B cell (primary cell): ENCODE measurements around the gene MYH14. TPM values are rescaled to one million over a fixed set of nuclear protein-coding genes. Genes with fewer than 3 reads are reported as not detected.

Source experiments
- ATAC-seq: fragments of 200-7000 bp; cut with Tn5 transposase; one replicate; pipeline ENCODE4 v1.10.0; 2021; ENCODE audit warnings: low read depth, mild to moderate bottlenecking, moderate number of reproducible peaks, moderate library complexity
- CTCF ChIA-PET: fragments of 350-600 bp; sonication (Branson Sonifier 250); formaldehyde crosslinking; loops from one replicate; lab custom pipeline; 2021; ENCODE audit warnings: antibody characterized with exemption, inconsistent platforms; lab: Charles Lee
- POLR2A ChIA-PET: fragments of 350-600 bp; sonication (Branson Sonifier 250); formaldehyde crosslinking; loops from one replicate; lab custom pipeline; 2021; ENCODE audit warnings: antibody characterized with exemption; lab: Charles Lee
- DNase-seq: peaks from one replicate; pipeline ENCODE4 v3.0.0; 2013
- H2AFZ ChIP-seq: 2 replicates; pipeline ENCODE4 v1.6.1; 2012; ENCODE audit warnings: mild to moderate bottlenecking, low read depth, low read length; ENCODE audit not compliant: insufficient read depth, poor library complexity, severe bottlenecking
- H3K27ac ChIP-seq, 2 donors: 1 replicate in 1 of 2; 2 replicates in 1 of 2; pipeline ENCODE4 v1.5.1; 2012 to 2013; ENCODE audit warnings: low read length in 2 of 2, mild to moderate bottlenecking in 2 of 2, moderate library complexity in 1 of 2
- H3K27me3 ChIP-seq, 4 experiments: fragments of 200-600 bp in 1 of 4; sonication (generic) in 1 of 4; replicated peaks in 1 of 4; 1 replicate in 2 of 4; 2 replicates in 2 of 4; pipeline versions ENCODE4 v1.6.1 to v1.7.0; 2013 to 2016; ENCODE audit warnings: low read length in 3 of 4, mild to moderate bottlenecking in 2 of 4, mixed read lengths in 1 of 4, moderate library complexity in 1 of 4; ENCODE audit not compliant: insufficient read depth in 4 of 4, control insufficient read depth in 3 of 4; ENCODE audit errors: control extremely low read depth in 1 of 4
- H3K36me3 ChIP-seq, 2 experiments: replicated peaks in 1 of 2; 1 replicate in 1 of 2; 2 replicates in 1 of 2; pipeline versions ENCODE4 v1.6.1 to v1.7.1; 2013; ENCODE audit warnings: low read length in 1 of 2; ENCODE audit not compliant: insufficient read depth in 2 of 2, control insufficient read depth in 1 of 2; ENCODE audit errors: control extremely low read depth in 1 of 2, extremely low read depth in 1 of 2
- H3K4me1 ChIP-seq, 2 donors: fragments of 200-600 bp in 1 of 2; sonication (generic) in 1 of 2; 1 replicate in 1 of 2; 2 replicates in 1 of 2; pipeline versions ENCODE4 v1.5.1 to v1.6.1; 2013 to 2017; ENCODE audit warnings: low read length in 2 of 2; ENCODE audit not compliant: control insufficient read depth in 2 of 2, insufficient read depth in 2 of 2
- H3K4me2 ChIP-seq: replicated peaks from 2 replicates; pipeline ENCODE3; 2012; ENCODE audit warnings: mild to moderate bottlenecking, low read depth, low read length; ENCODE audit not compliant: poor library complexity, severe bottlenecking
- H3K4me3 ChIP-seq, 5 experiments: fragments of 200-600 bp in 1 of 5; sonication (generic) in 1 of 5; 1 replicate in 3 of 5; 2 replicates in 2 of 5; pipeline versions ENCODE4 v1.5.1 to v1.7.0; 2011 to 2016; ENCODE audit warnings: low read length in 4 of 5, mild to moderate bottlenecking in 4 of 5, low read depth in 2 of 5, control low read depth in 1 of 5, moderate library complexity in 1 of 5; ENCODE audit not compliant: insufficient read depth in 1 of 5; ENCODE audit errors: control extremely low read depth in 1 of 5, extremely low read depth in 1 of 5
- H3K79me2 ChIP-seq: fragments of 200-600 bp; sonication (generic); one replicate; pipeline ENCODE4 v1.6.0; 2016; ENCODE audit warnings: low read length; ENCODE audit not compliant: control insufficient read depth, insufficient read depth
- H3K9ac ChIP-seq: fragments of 200-600 bp; sonication (generic); 2 replicates; pipeline ENCODE4 v1.6.1; 2017; ENCODE audit warnings: mild to moderate bottlenecking, low read length, moderate library complexity
- H3K9me3 ChIP-seq, 3 donors: one replicate each; pipeline versions ENCODE4 v1.6.1 to v1.7.1; 2013; ENCODE audit warnings: low read length in 2 of 3; ENCODE audit not compliant: control insufficient read depth in 2 of 3, insufficient read depth in 1 of 3; ENCODE audit errors: control extremely low read depth in 1 of 3
- H4K20me1 ChIP-seq: 2 replicates; pipeline ENCODE4 v1.6.0; 2012; ENCODE audit warnings: mild to moderate bottlenecking, low read length; ENCODE audit not compliant: insufficient read depth, control insufficient read depth, poor library complexity, severe bottlenecking
- H3K27ac Mint-ChIP-seq: one replicate; pipeline ENCODE4 v1.8.0; 2021; ENCODE audit warnings: mixed read lengths
- H3K27me3 Mint-ChIP-seq: one replicate; pipeline ENCODE4 v1.8.0; 2021; ENCODE audit warnings: mixed read lengths
- H3K4me1 Mint-ChIP-seq: one replicate; pipeline ENCODE4 v1.8.0; 2021; ENCODE audit warnings: mixed read lengths
- H3K4me3 Mint-ChIP-seq: one replicate; pipeline ENCODE4 v1.8.0; 2021; ENCODE audit warnings: mixed read lengths
- H3K9me3 Mint-ChIP-seq: one replicate; pipeline ENCODE4 v1.8.0; 2022; ENCODE audit warnings: mixed read lengths; ENCODE audit not compliant: insufficient read depth
- CTCF ChIP-seq: fragments of 200-600 bp; IDR thresholded peaks from one replicate; pipeline ENCODE4 v1.8.0; 2022; ENCODE audit warnings: antibody characterized with exemption, mild to moderate bottlenecking
- EZH2 ChIP-seq: IDR thresholded peaks from 2 replicates; pipeline ENCODE4 v1.6.1; 2012; ENCODE audit warnings: borderline replicate concordance, low read depth, mild to moderate bottlenecking, moderate library complexity, low read length; ENCODE audit not compliant: insufficient read depth, poor library complexity, severe bottlenecking
- WGBS: methylation state at CpG from one replicate; pipeline ENCODE4 v1.1.5; 2013; ENCODE audit warnings: missing lambda C conversion rate; ENCODE audit not compliant: insufficient coverage; 5-methylcytosine and 5-hydroxymethylcytosine counted together
- intact Hi-C: fragments of 100-400 bp; cut with micrococcal nuclease; formaldehyde crosslinking; loops from one replicate; pipeline ENCODE4 v1.10.0; 2022
- polyA plus RNA-seq: library from polyadenylated mRNA; depleted of rRNA; stranded (reverse); fragments of >200 nt; gene quantifications from 2 replicates; pipeline ENCODE4 v1.2.3, GENCODE V29; 2012
- total RNA-seq, 2 donors: library from RNA; stranded (reverse); fragments of 120-200 nt in 1 of 2; gene quantifications; 1 replicate in 1 of 2; 2 replicates in 1 of 2; pipeline versions ENCODE4 v1.2.3 to v1.2.4, GENCODE V29; 2013 to 2022

The MYH14 gene
- total and polyA plus RNA-seq, 2 donors (not counting 1 experiment from before 2014, with no cell fraction given): not detected

GRCh38 chr19:50324331-50324730, 120.9 kb downstream of the MYH14 start:
- H3K36me3 ChIP-seq: peaks cover 0 to 3% of the 10 kb centered on the region in 2 experiments
- H3K9ac ChIP-seq: no peak overlapping the region
- TF ChIP-seq CTCF (no peak), EZH2 (no peak)
- no peak for ATAC-seq
- peaks cover 0 to 27% (median 0%) of the 10 kb centered on the region in 3 donors for H3K9me3 ChIP-seq
- H3K4me1 ChIP-seq: peaks cover 23 to 32% of the 10 kb centered on the region in 2 donors
- H3K4me3 Mint-ChIP-seq: no peak overlapping the region
- POLR2A ChIA-PET: no interaction called here
- H3K27ac ChIP-seq: no peak overlapping the region
- H3K9me3 Mint-ChIP-seq: peaks cover under 1% of the 10 kb centered on the region
- peaks cover 12% of the 10 kb centered on the region for H3K27me3 Mint-ChIP-seq
- WGBS: 87% methylated on average over 11 of the region's 11 CpGs
- no peak overlapping the region for H2AFZ ChIP-seq
- intact Hi-C loops: loop anchor here (2.0 kb wide), 1 partner anchor 32 kb away; no protein-coding TSS in a partner anchor
- H3K4me2 ChIP-seq: no peak overlapping the region
- no peak overlapping the region for H3K27ac Mint-ChIP-seq
- peaks cover 0 to 9% (median 2%) of the 10 kb centered on the region in 4 experiments for H3K27me3 ChIP-seq
- CTCF ChIA-PET: no interaction called here
- H4K20me1 ChIP-seq: peaks cover 41% of the 10 kb centered on the region
- H3K4me1 Mint-ChIP-seq: peaks cover 34% of the 10 kb centered on the region
- no peak overlapping the region for H3K4me3 ChIP-seq
- peaks cover 14% of the 10 kb centered on the region for H3K79me2 ChIP-seq
- no peak for DNase-seq

- peaks cover 34 to 43% of the 10 kb centered on the region in 2 donors for H3K4me1 ChIP-seq
- H3K9me3 ChIP-seq: peaks cover 0 to 39% (median 0%) of the 10 kb centered on the region in 3 donors
- peak overlapping the region; percentile 78 for H3K4me2 ChIP-seq
- WGBS: 3% methylated on average over 37 of the region's 48 CpGs
- peak; percentile 86 for DNase-seq
- peaks cover 14% of the 10 kb centered on the region for H3K79me2 ChIP-seq
- peak overlapping the region in 1 of 5 experiments; percentile 27 for H3K4me3 ChIP-seq
- POLR2A ChIA-PET: interaction anchor here (0.7 to 0.8 kb wide), 3 partner anchors 15 to 1450 kb away, joined by 3 to 16 read pairs (median 9); no protein-coding TSS in a partner anchor
- no peak overlapping the region for H2AFZ ChIP-seq
- ATAC-seq: peak; percentile 14
- CTCF ChIA-PET: interaction anchor here (0.7 to 1.1 kb wide), 2 partner anchors 32 to 454 kb away, joined by 3 to 6 read pairs; no protein-coding TSS in a partner anchor
- H3K27ac ChIP-seq: no peak overlapping the region
- TF ChIP-seq EZH2 (no peak), CTCF (no peak)
- peaks cover 12% of the 10 kb centered on the region for H3K27me3 Mint-ChIP-seq
- no peak overlapping the region for H3K27ac Mint-ChIP-seq
- H4K20me1 ChIP-seq: peaks cover 41% of the 10 kb centered on the region
- H3K36me3 ChIP-seq: peaks cover 0 to 3% of the 10 kb centered on the region in 2 experiments
- H3K9ac ChIP-seq: no peak overlapping the region
- H3K27me3 ChIP-seq: peaks cover 0 to 9% (median 2%) of the 10 kb centered on the region in 4 experiments
- H3K9me3 Mint-ChIP-seq: peaks cover 4% of the 10 kb centered on the region
- peaks cover 45% of the 10 kb centered on the region for H3K4me1 Mint-ChIP-seq
- intact Hi-C loops: loop anchor here (2.0 to 5.0 kb wide), 2 partner anchors 31 to 1993 kb away; no protein-coding TSS in a partner anchor
- peak overlapping the region; percentile 26 for H3K4me3 Mint-ChIP-seq
Observed at GRCh38 chr19:50325310-50326100, 122.1 kb downstream of the MYH14 start.
